GM23248 (cell line): Measurements from ENCODE around the gene MOB4.

Source experiments
- EZH2 ChIP-seq: fragments of 200-600 bp; sonication (generic); IDR thresholded peaks from 2 replicates; pipeline ENCODE4 v1.6.1; 2018; ENCODE audit warnings: antibody characterized with exemption, mild to moderate bottlenecking; ENCODE audit not compliant: insufficient read depth, poor library complexity, severe bottlenecking
- EZH2phosphoT487 ChIP-seq: fragments of 200-600 bp; sonication (generic); IDR thresholded peaks from 2 replicates; pipeline ENCODE4 v1.6.1; 2018; ENCODE audit warnings: antibody characterized with exemption, moderate library complexity, mild to moderate bottlenecking, low read depth; ENCODE audit not compliant: insufficient read depth

GRCh38 chr2:197499594-197500502 is 16.0 kb upstream of the MOB4 start, which contains the start of the genes HSPD1 and HSPE1:
- TF ChIP-seq EZH2: no peak
- no peak for TF ChIP-seq EZH2phosphoT487
